H1 (cell line): Measurements from ENCODE around the gene GSG1L. TPM values are rescaled to one million over a fixed set of nuclear protein-coding genes. Genes with fewer than 3 reads are reported as not detected.

Experiments used
- ATF2 ChIP-seq: IDR thresholded peaks from 2 replicates; pipeline ENCODE4 v1.6.1; 2012; ENCODE audit warnings: low read length, inconsistent platforms
- CHD7 ChIP-seq: fragments of 300-600 bp; sonication (generic); IDR thresholded peaks from 2 replicates; pipeline ENCODE4 v1.7.1; 2012; ENCODE audit warnings: low read length, moderate library complexity, mild to moderate bottlenecking, inconsistent platforms; ENCODE audit not compliant: insufficient replicate concordance
- KDM4A ChIP-seq: IDR thresholded peaks from one replicate; pipeline ENCODE4 v1.7.1; 2012; ENCODE audit warnings: low read depth, mild to moderate bottlenecking, moderate library complexity, low read length, inconsistent platforms; ENCODE audit not compliant: severe bottlenecking
- POLR2AphosphoS5 ChIP-seq: IDR thresholded peaks from 2 replicates; pipeline ENCODE4 v1.6.1; 2011; ENCODE audit warnings: low read depth, low read length
- RNF2 ChIP-seq: fragments of 200-900, 300-1000 bp; sonication (generic); IDR thresholded peaks from 2 replicates; pipeline ENCODE4 v1.7.1; 2016; ENCODE audit warnings: borderline replicate concordance, low read depth, mild to moderate bottlenecking, antibody characterized with exemption, low read length; ENCODE audit not compliant: poor library complexity, severe bottlenecking; ENCODE audit errors: missing control alignments
- TEAD4 ChIP-seq: IDR thresholded peaks from 2 replicates; pipeline ENCODE4 v1.6.1; 2012; ENCODE audit warnings: low read depth, low read length, inconsistent platforms, mixed read lengths
- polyA plus RNA-seq, 7 experiments: library from polyadenylated mRNA; depleted of rRNA in 3 of 7; stranded (reverse) in 5 of 7; unstranded in 2 of 7; fragments of >200 nt in 5 of 7; fragments of 200-250 nt in 2 of 7; gene quantifications; 1 replicate in 5 of 7; 2 replicates in 1 of 7; 4 replicates in 1 of 7; pipeline versions ENCODE4 v1.2.1 to v1.2.3, GENCODE V29; 2011 to 2013; ENCODE audit warnings: missing spikeins in 2 of 7, mixed read lengths in 2 of 7
- total RNA-seq: library from RNA; stranded (reverse); fragmentation: NEBNext Ultra II Directional; extraction: Animal tissue kit (Norgen Biotek cat#: 25700); gene quantifications from 2 replicates; pipeline ENCODE4 v1.2.1, GENCODE V29; 2021

GSG1L gene
- total and polyA plus RNA-seq, 2 of the 8 experiments (the other 6 are each of a cell fraction or from before 2014, with no cell fraction given): 0.71 to 1.1 TPM

GRCh38 chr16:28029387-28030002, 34.0 kb downstream of the GSG1L start (continued):
- no peak for TF ChIP-seq CHD7
- no peak for TF ChIP-seq KDM4A
- TF ChIP-seq TEAD4: no peak
- TF ChIP-seq POLR2AphosphoS5: no peak
- TF ChIP-seq RNF2: no peak
- no peak for TF ChIP-seq ATF2
